CD4-positive, alpha-beta T cell treated with Interleukin-4 for 4 hours (primary cell): Measurements from ENCODE around the gene FCHO2.

Experiments
- DNase-seq: peaks from one replicate; pipeline ENCODE4 v3.0.0-alpha.2; 2020

The FCHO2 gene

GRCh38 chr5:73031839-73032238 is 76.0 kb downstream of the FCHO2 start:
- DNase-seq: no peak

- no peak for DNase-seq
Measured at GRCh38 chr5:73032635-73033034, 76.8 kb downstream of the FCHO2 start.

- no peak for DNase-seq
Measured at GRCh38 chr5:73037545-73037944, 81.7 kb downstream of the FCHO2 start.

- no peak for DNase-seq
Measured at GRCh38 chr5:73039082-73039481, 83.2 kb downstream of the FCHO2 start.

GRCh38 chr5:73042993-73043392 is 87.2 kb downstream of the FCHO2 start:
- DNase-seq: no peak

- DNase-seq: no peak
Measured at GRCh38 chr5:73044546-73044945, 88.7 kb downstream of the FCHO2 start.

- no peak for DNase-seq
Measured at GRCh38 chr5:73045623-73046022, 89.8 kb downstream of the FCHO2 start.

GRCh38 chr5:73061593-73061992 is 105.8 kb downstream of the FCHO2 start:
- no peak for DNase-seq

GRCh38 chr5:73066466-73066865 is 110.6 kb downstream of the FCHO2 start:
- DNase-seq: no peak

- no peak for DNase-seq
Measured at GRCh38 chr5:73067213-73067612, 111.4 kb downstream of the FCHO2 start.

GRCh38 chr5:73081093-73081492 is 125.3 kb downstream of the FCHO2 start:
- DNase-seq: no peak

GRCh38 chr5:73088026-73088425 is 132.2 kb downstream of the FCHO2 start:
- no peak for DNase-seq

GRCh38 chr5:73093943-73094342 is 138.1 kb downstream of the FCHO2 start:
- DNase-seq: no peak

- no peak for DNase-seq
Measured at GRCh38 chr5:73094415-73094814, 138.6 kb downstream of the FCHO2 start.

GRCh38 chr5:73095564-73096238 is 139.9 kb downstream of the FCHO2 start:
- DNase-seq: no peak

- DNase-seq: peak; percentile 33
Measured at GRCh38 chr5:73096239-73096575, 140.4 kb downstream of the FCHO2 start.

GRCh38 chr5:73097740-73098139 is 141.9 kb downstream of the FCHO2 start:
- no peak for DNase-seq

- DNase-seq: no peak
Measured at GRCh38 chr5:73100109-73100508, 144.3 kb downstream of the FCHO2 start.

GRCh38 chr5:73103870-73104299 is 148.0 kb downstream of the FCHO2 start:
- DNase-seq: no peak

- no peak for DNase-seq
Measured at GRCh38 chr5:73104326-73104725, 148.5 kb downstream of the FCHO2 start.

- no peak for DNase-seq
Measured at GRCh38 chr5:73106335-73106734, 150.5 kb downstream of the FCHO2 start.

GRCh38 chr5:73110190-73110589 is 154.3 kb downstream of the FCHO2 start:
- no peak for DNase-seq

- no peak for DNase-seq
Measured at GRCh38 chr5:73111536-73111935, 155.7 kb downstream of the FCHO2 start.

GRCh38 chr5:73112359-73112758 is 156.5 kb downstream of the FCHO2 start:
- no peak for DNase-seq

- DNase-seq: no peak
Measured at GRCh38 chr5:73114044-73114688, 158.3 kb downstream of the FCHO2 start.
